Heart right ventricle (tissue), 16 donors: ENCODE measurements around the gene KIAA2012. TPM values are rescaled to one million over a fixed set of nuclear protein-coding genes. Genes with fewer than 3 reads are reported as not detected.

Experiments used
- ATAC-seq, 8 donors: fragments of 200-7000 bp; cut with Tn5 transposase; one replicate each; pipeline ENCODE4 v1.9.1; 2020; ENCODE audit warnings: mild to moderate bottlenecking in 8 of 8, moderate library complexity in 8 of 8, moderate number of reproducible peaks in 1 of 8
- DNase-seq, 2 donors: peaks; one replicate each; pipeline ENCODE4 v3.0.0-alpha.2; 2020
- H3K27ac ChIP-seq, 10 donors: fragments of 200-600 bp; sonication (generic) in 2 of 10; one replicate each; pipeline versions ENCODE4 v1.5.0 to v1.8.0; 2020 to 2022; ENCODE audit warnings: mild to moderate bottlenecking in 3 of 10
- H3K27me3 ChIP-seq, 7 donors: fragments of 200-600 bp; one replicate each; pipeline ENCODE4 v1.8.0; 2021 to 2022; ENCODE audit warnings: mild to moderate bottlenecking in 2 of 7
- H3K36me3 ChIP-seq, 9 donors: fragments of 200-600 bp; sonication (generic) in 1 of 9; one replicate each; pipeline versions ENCODE4 v1.5.0 to v1.8.0; 2020 to 2022; ENCODE audit warnings: mild to moderate bottlenecking in 2 of 9
- H3K4me1 ChIP-seq, 9 donors: fragments of 200-600 bp; sonication (generic) in 1 of 9; one replicate each; pipeline versions ENCODE4 v1.5.0 to v1.8.0; 2020 to 2022; ENCODE audit warnings: mild to moderate bottlenecking in 4 of 9
- H3K4me3 ChIP-seq, 10 donors: fragments of 200-600 bp; sonication (generic) in 2 of 10; one replicate each; pipeline versions ENCODE4 v1.5.0 to v1.8.0; 2020 to 2022; ENCODE audit warnings: mild to moderate bottlenecking in 7 of 10, moderate library complexity in 2 of 10
- H3K9me3 ChIP-seq, 11 donors: fragments of 200-600 bp in 10 of 11; sonication (generic) in 2 of 11; one replicate each; pipeline versions ENCODE4 v1.5.0 to v1.8.0; 2013 to 2022; ENCODE audit warnings: mild to moderate bottlenecking in 2 of 11, control low read depth in 1 of 11, moderate library complexity in 1 of 11
- CTCF ChIP-seq, 9 donors: fragments of 200-600 bp; sonication (generic) in 2 of 9; IDR thresholded peaks; one replicate each; pipeline versions ENCODE4 v1.5.0 to v1.8.0; 2021 to 2022; ENCODE audit warnings: antibody characterized with exemption in 9 of 9, mild to moderate bottlenecking in 5 of 9, moderate library complexity in 1 of 9
- WGBS, 2 donors: extraction: QIAGEN DNeasy Blood & Tissue Kit; methylation state at CpG; one replicate each; pipeline ENCODE4 v1.1.7; 2013; ENCODE audit warnings: inconsistent platforms in 1 of 2; 5-methylcytosine and 5-hydroxymethylcytosine counted together
- intact Hi-C, 10 donors: fragments of 100-400 bp; cut with DNase I; formaldehyde crosslinking; loops; one replicate each; pipeline versions ENCODE4 v1.11.1 to v1.14.2; 2022
- polyA plus RNA-seq, 2 donors: library from polyadenylated mRNA; stranded (reverse); fragments of 200-250 nt; gene quantifications; one replicate each; pipeline ENCODE4 v1.2.3, GENCODE V29; 2013
- total RNA-seq, 10 donors: library from RNA; stranded (reverse); fragmentation: NEBNext Ultra II Directional in 3 of 10; extraction: Animal tissue kit (Norgen Biotek cat#: 25700) in 3 of 10; gene quantifications; one replicate each; pipeline versions ENCODE4 v1.2.1 to v1.2.4, GENCODE V29; 2021 to 2023
- donor health status: Arrhythmogenic right ventricular cardiomyopathy.
- donor health status: ischemic (EF 13 %, LVEDD 7.1; RV severe dilation, severe dysfunction).
- donor health status: healthy with polysubstance abuse.
- donor health status: DM: no; HTN: yes; CAD: no.
- donor health status: DM: no; HTN: no; CAD: no.
- donor health status: ischemic (EF 25% LVEDD 6.9; RV normal size, moderate dysfunction).
- donor health status: ischemic (EF 25% LVEDD 5.7; RV mildly dilated, moderate dysfunction).
- donor health status: healthy.
- donor health status: DM: yes; HTN: yes; CAD: no.
- donor health status: Ischemic cardiomyopathy.
- donor health status: ischemic (EF 35%, LVEDD 5.7; RV mildly dilated, moderate dysfunction).
- donor health status: nonischemic (EF 11% LVEDD 7.7; RV severe dilation, severe dysfunction).
- donor health status: DM: yes; HTN: yes; CAD: no.
- donor health status: PGD.
- donor health status: ischemic (EF 29% LVEDD 5.4; RV normal size, mild dysfunction).
- donor health status: nonischemic (EF 23%, LVEDD 6.1; RV moderate dilation, normal function).

The KIAA2012 gene
- total and polyA plus RNA-seq, 12 donors = not detected

GRCh38 chr2:202141329-202141947 lies 68.4 kb downstream of the KIAA2012 start:
- 64 to 67% methylated on average over 4 of the region's 4 CpGs for WGBS, 2 donors
- no peaks in the 10 kb centered on the region for H3K27me3 ChIP-seq
- H3K4me1 ChIP-seq = peaks cover 0 to 6% (median 0%) of the 10 kb centered on the region in 9 donors
- no peak for TF ChIP-seq CTCF (IDR thresholded peaks at IDR 0.05)
- intact Hi-C loops = loop anchor here in 1 of 10 donors (10.0 kb wide), 1 partner anchor 57 kb away; no protein-coding TSS in a partner anchor
- no peaks in the 10 kb centered on the region for H3K9me3 ChIP-seq
- ATAC-seq = no peak
- no peak for DNase-seq
- H3K4me3 ChIP-seq = no peak overlapping the region
- no peaks in the 10 kb centered on the region for H3K36me3 ChIP-seq
- no peak overlapping the region for H3K27ac ChIP-seq

- Histone ChIP-seq H3K4me1 (peaks cover 0 to 6% (median 0%) of the 10 kb centered on the region in 9 donors), H3K4me3 (no peak overlapping the region), H3K9me3 (no peaks in the 10 kb centered on the region), H3K27ac (no peak overlapping the region), H3K36me3 (no peaks in the 10 kb centered on the region), H3K27me3 (no peaks in the 10 kb centered on the region)
- intact Hi-C loops = loop anchor here in 1 of 10 donors (10.0 kb wide), 1 partner anchor 58 kb away; no protein-coding TSS in a partner anchor
- ATAC-seq (no peak), DNase-seq (no peak)
- TF ChIP-seq CTCF (IDR thresholded peaks at IDR 0.05) = no peak
- 89 to 94% methylated on average over 1 of the region's 1 CpG for WGBS, 2 donors
These were observed 69.5 kb downstream of the KIAA2012 start for GRCh38 chr2:202142540-202142939.

- Histone ChIP-seq H3K36me3 (no peaks in the 10 kb centered on the region), H3K4me1 (peaks cover 0 to 34% (median 19%) of the 10 kb centered on the region in 9 donors), H3K9me3 (no peaks in the 10 kb centered on the region), H3K27ac (peak overlapping the region in 2 of 10 donors; percentile 13 to 58), H3K27me3 (peaks cover 0 to 4% (median 0%) of the 10 kb centered on the region in 7 donors), H3K4me3 (no peak overlapping the region)
- peak in 7 of 8 donors; percentile 39 to 70 (median 59) for ATAC-seq
- TF ChIP-seq CTCF (IDR thresholded peaks at IDR 0.05) = no peak
- no peak for DNase-seq
- intact Hi-C loops = loop anchor here in 1 of 10 donors (10.0 kb wide), 1 partner anchor 63 kb away; no protein-coding TSS in a partner anchor
- 43 to 56% methylated on average over 4 of the region's 4 CpGs for WGBS, 2 donors
These were observed 74.7 kb downstream of the KIAA2012 start for GRCh38 chr2:202147775-202148174.

GRCh38 chr2:202148515-202149154 lies 75.6 kb downstream of the KIAA2012 start:
- WGBS, 2 donors = 79 to 81% methylated on average over 17 of the region's 17 CpGs
- ATAC-seq (peak in 6 of 8 donors; percentile 5 to 49 (median 30)), DNase-seq (no peak)
- H3K27me3 ChIP-seq = peaks cover 0 to 4% (median 0%) of the 10 kb centered on the region in 7 donors
- H3K4me1 ChIP-seq = peaks cover 0 to 34% (median 19%) of the 10 kb centered on the region in 9 donors
- no peaks in the 10 kb centered on the region for H3K36me3 ChIP-seq
- no peak overlapping the region for H3K4me3 ChIP-seq
- no peak for TF ChIP-seq CTCF (IDR thresholded peaks at IDR 0.05)
- peak overlapping the region in 6 of 10 donors; percentile 25 to 68 (median 54) for H3K27ac ChIP-seq
- H3K9me3 ChIP-seq = no peaks in the 10 kb centered on the region
- intact Hi-C loops = loop anchor here in 2 of 10 donors (1.0 to 10.0 kb wide), 2 partner anchors 16 to 64 kb away; no protein-coding TSS in a partner anchor
